Stomach (tissue), 9 donors: ENCODE measurements around the gene CRYZ. TPM values are rescaled to one million over a fixed set of nuclear protein-coding genes. Genes with fewer than 3 reads are reported as not detected.
"Not testable (repeated sequence)": the region's sequence is repeated elsewhere in the genome, so short reads cannot be mapped to it uniquely, and the experiment has no call there.

Source experiments
- DNase-seq, 2 donors: peaks; one replicate each; pipeline versions ENCODE4 v3.0.0 to v3.0.0-alpha.2; 2013 to 2019
- H3K27ac ChIP-seq, 5 donors: fragments of 200-600 bp in 4 of 5; sonication (generic) in 4 of 5; one replicate each; pipeline ENCODE4 v1.5.1; 2013 to 2019; ENCODE audit warnings: mild to moderate bottlenecking in 1 of 5, moderate library complexity in 1 of 5
- H3K27me3 ChIP-seq, 3 donors: fragments of 200-600 bp; sonication (generic); one replicate each; pipeline ENCODE4 v1.5.1; 2017 to 2019; ENCODE audit warnings: mixed run types in 1 of 3
- H3K36me3 ChIP-seq, 4 donors: fragments of 200-600 bp; sonication (generic); 1 replicate in 3 of 4; 2 replicates in 1 of 4; pipeline ENCODE4 v1.5.1; 2016 to 2019
- H3K4me1 ChIP-seq, 4 donors: fragments of 200-600 bp; sonication (generic); one replicate each; pipeline ENCODE4 v1.5.1; 2016 to 2019
- H3K4me3 ChIP-seq, 4 donors: fragments of 200-600 bp; sonication (generic) in 3 of 4; one replicate each; pipeline ENCODE4 v1.5.1; 2016 to 2019; ENCODE audit warnings: mild to moderate bottlenecking in 1 of 4
- H3K9me3 ChIP-seq, 4 donors: fragments of 200-600 bp; sonication (generic); one replicate each; pipeline ENCODE4 v1.5.1; 2016 to 2019
- EP300 ChIP-seq: sonication (generic); formaldehyde crosslinking; IDR thresholded peaks from one replicate; pipeline ENCODE4 v1.6.1; 2017; ENCODE audit warnings: antibody characterized with exemption
- POLR2A ChIP-seq, 4 donors: fragments of 450-650 bp; IDR thresholded peaks; one replicate each; pipeline ENCODE4 v1.6.1; 2016; ENCODE audit warnings: antibody characterized with exemption in 4 of 4, control low read depth in 2 of 4, mild to moderate bottlenecking in 1 of 4, moderate library complexity in 1 of 4
- POLR2AphosphoS5 ChIP-seq, 3 donors: sonication (generic); formaldehyde crosslinking; IDR thresholded peaks; one replicate each; pipeline ENCODE4 v1.6.1; 2016; ENCODE audit warnings: antibody characterized with exemption in 3 of 3
- WGBS, 5 donors: extraction: QIAGEN DNeasy Blood & Tissue Kit in 3 of 5; methylation state at CpG; one replicate each; pipeline versions ENCODE4 v1.1.5 to v1.1.7; 2013 to 2018; 5-methylcytosine and 5-hydroxymethylcytosine counted together
- intact Hi-C: fragments of 100-400 bp; cut with DNase I; formaldehyde crosslinking; loops from one replicate; pipeline ENCODE4 v1.15.1; 2023; ENCODE audit warnings: low total_unique reads
- polyA plus RNA-seq, 3 donors: library from polyadenylated mRNA; stranded (reverse); fragments of 200-250 nt; gene quantifications; one replicate each; pipeline ENCODE4 v1.2.3, GENCODE V29; 2013
- total RNA-seq, 5 donors: library from RNA; depleted of rRNA; stranded (reverse); fragments of >200 nt; gene quantifications; one replicate each; pipeline versions ENCODE4 v1.1.0 to v1.2.3, GENCODE V29; 2014 to 2016
- TF ChIP-seq, protein P1 (sequence below), 7 experiments: fragments of 450-650 bp in 4 of 7; fragments of 200-600 bp in 3 of 7; sonication (generic) in 3 of 7; IDR thresholded peaks; one replicate each; pipeline ENCODE4 v1.5.1; 2016 to 2019; ENCODE audit warnings: antibody characterized with exemption in 7 of 7, control low read depth in 2 of 7, mild to moderate bottlenecking in 1 of 7
- donor health status: healthy with polysubstance abuse.
- donor health status: Bipolar disorder and iron deficiency.
- donor health status: healthy.

CRYZ gene
- total and polyA plus RNA-seq, 8 donors = 14.2 to 74.5 (median 35.0) TPM

DNA sequence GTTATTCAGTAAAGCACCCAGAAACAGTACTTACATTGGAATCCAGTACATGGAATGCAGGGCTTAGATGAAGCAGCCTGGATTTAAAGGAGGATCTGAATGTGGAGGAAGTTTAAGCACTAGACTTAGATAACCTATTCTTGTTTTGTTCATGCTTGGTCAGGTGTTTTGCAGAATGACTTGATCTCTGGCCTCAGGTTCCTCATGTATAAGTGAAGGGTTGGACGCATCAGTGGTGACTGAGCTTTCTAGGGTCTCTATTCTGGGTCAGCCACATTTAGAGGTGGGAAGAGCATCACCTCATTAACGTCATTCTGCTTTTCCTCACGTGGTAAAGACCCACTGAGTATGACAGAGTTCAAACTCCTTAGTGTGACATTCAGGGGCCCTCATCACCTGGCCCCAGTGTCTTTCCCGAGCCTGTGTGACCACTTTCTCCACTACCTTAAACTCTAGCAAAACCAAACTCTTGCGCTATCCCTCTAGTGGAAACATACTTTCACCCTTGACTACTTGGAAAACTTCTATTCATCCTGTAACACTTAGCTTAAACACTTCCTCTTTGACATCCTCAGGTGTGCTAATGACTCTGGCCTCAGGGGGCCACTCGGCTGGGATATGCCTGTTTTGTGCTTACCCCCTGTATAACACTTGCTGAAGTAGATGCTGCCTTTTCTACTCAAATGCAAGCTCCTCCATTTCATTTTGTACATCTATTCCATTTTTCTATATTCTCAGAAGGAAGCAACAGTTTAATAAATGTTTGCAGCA is 58.4 kb downstream of the CRYZ start:
- peaks cover 0 to 18% (median 12%) of the 10 kb centered on the region in 4 donors for H3K9me3 ChIP-seq
- H3K4me3 ChIP-seq = peak overlapping the region in 1 of 4 donors; percentile 48
- H3K27ac ChIP-seq = no peak overlapping the region
- no peak for DNase-seq
- no peak for TF ChIP-seq POLR2AphosphoS5 (IDR thresholded peaks at IDR 0.05)
- WGBS, 5 donors = 54 to 68% (median 65%) methylated on average over 6 of the region's 6 CpGs
- peaks cover 6 to 12% (median 9%) of the 10 kb centered on the region in 4 donors for H3K4me1 ChIP-seq
- H3K36me3 ChIP-seq = no peaks in the 10 kb centered on the region
- intact Hi-C loops = no loop called here
- H3K27me3 ChIP-seq = peaks cover 0 to 18% (median 12%) of the 10 kb centered on the region in 3 donors

DNA sequence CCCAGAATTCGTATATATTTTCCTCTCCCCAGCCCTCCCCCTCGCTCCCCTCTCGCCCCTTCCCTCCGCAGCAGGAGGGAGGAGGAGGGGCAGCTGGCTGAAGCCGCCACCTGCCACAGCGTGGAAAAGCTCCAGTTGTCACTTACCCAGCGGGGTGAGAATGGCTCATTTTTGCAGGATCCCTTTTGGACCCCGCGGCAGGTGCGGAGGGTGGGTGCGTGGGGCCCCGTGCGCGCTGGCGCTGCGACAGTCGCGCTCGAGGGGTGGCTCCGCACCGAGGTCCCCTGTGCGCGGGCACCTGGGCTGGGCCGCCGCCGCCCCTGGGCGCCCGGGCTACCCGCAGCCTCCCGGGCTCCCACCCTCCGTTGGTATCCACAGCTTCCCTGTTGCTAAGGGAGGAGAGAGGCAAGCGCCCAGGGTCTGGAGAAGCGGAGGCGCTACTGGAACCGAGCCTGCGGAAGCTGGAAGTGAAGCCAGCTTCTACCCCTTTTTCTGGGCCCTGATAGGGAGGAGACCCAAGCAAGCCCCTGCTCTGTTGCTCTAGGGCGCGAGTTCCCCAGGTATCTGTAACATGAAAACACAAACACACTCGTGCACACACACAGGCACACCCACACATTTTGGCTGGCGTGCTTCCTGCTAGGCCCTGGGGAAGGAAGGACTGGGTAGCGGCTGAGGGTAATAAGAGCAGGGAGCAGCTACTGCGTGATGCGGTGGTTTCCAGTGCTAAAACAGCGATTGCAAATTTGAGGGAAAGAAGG is 59.3 kb downstream of the CRYZ start, which contains the start of gene ERICH3:
TSS of gene ERICH3 (minus strand) at position 442 of the 761 bp plus-strand sequence. CDS start at position 169, 273 bp downstream.
- Histone ChIP-seq H3K27ac (no peak within 1 kb of the TSS), H3K27me3 (peaks cover 0 to 18% (median 12%) of the 10 kb centered on the region in 3 donors), H3K4me3 (peak within 1 kb of the TSS; percentile 29 to 48 (median 41)), H3K4me1 (peaks cover 6 to 12% (median 9%) of the 10 kb centered on the region in 4 donors), H3K9me3 (peaks cover 0 to 18% (median 12%) of the 10 kb centered on the region in 4 donors), H3K36me3 (no peaks in the 10 kb centered on the region)
- WGBS, 5 donors = 3 to 8% (median 6%) methylated on average over 21 to 43 of the region's 44 CpGs
- intact Hi-C loops = no loop called here
- peak in 1 of 2 donors; percentile 57 for DNase-seq
- TF ChIP-seq, protein P1, sequence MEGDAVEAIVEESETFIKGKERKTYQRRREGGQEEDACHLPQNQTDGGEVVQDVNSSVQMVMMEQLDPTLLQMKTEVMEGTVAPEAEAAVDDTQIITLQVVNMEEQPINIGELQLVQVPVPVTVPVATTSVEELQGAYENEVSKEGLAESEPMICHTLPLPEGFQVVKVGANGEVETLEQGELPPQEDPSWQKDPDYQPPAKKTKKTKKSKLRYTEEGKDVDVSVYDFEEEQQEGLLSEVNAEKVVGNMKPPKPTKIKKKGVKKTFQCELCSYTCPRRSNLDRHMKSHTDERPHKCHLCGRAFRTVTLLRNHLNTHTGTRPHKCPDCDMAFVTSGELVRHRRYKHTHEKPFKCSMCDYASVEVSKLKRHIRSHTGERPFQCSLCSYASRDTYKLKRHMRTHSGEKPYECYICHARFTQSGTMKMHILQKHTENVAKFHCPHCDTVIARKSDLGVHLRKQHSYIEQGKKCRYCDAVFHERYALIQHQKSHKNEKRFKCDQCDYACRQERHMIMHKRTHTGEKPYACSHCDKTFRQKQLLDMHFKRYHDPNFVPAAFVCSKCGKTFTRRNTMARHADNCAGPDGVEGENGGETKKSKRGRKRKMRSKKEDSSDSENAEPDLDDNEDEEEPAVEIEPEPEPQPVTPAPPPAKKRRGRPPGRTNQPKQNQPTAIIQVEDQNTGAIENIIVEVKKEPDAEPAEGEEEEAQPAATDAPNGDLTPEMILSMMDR (IDR thresholded peaks at IDR 0.05) = no peak
- no peak for TF ChIP-seq POLR2AphosphoS5 (IDR thresholded peaks at IDR 0.05)
- TF ChIP-seq POLR2A (IDR thresholded peaks at IDR 0.05) = no peak
- no peak for TF ChIP-seq EP300

DNA sequence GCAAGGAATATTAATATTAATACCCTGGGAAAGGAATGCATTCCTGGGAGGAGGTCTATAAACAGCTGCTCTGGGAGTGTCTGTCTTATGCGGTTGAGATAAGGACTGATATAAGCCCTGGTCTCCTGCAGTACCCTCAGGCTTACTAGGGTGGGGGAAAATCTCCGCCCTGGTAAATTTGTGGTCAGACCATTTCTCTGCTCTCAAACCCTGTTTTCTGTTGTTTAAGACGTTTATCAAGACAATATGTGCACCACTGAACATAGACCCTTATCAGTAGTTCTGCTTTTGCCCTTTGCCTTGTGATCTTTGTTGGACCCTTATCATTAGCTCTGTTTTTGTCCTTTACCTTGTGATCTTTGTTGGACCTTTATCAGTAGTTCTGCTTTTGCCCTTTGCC is 62.0 kb downstream of the CRYZ start:
- H3K4me1 ChIP-seq = peaks cover 6 to 12% (median 9%) of the 10 kb centered on the region in 4 donors
- H3K27ac ChIP-seq, intact Hi-C loops, DNase-seq, H3K36me3 ChIP-seq, H3K4me3 ChIP-seq: not testable (repeated sequence)
- peaks cover 0 to 18% (median 12%) of the 10 kb centered on the region in 4 donors for H3K9me3 ChIP-seq
- H3K27me3 ChIP-seq = peaks cover 0 to 18% (median 12%) of the 10 kb centered on the region in 3 donors
- 48 to 70% (median 64%) methylated on average over 3 of the region's 3 CpGs for WGBS, 5 donors

Other genes with a start within 250 kb of the CRYZ start
- not detected for gene LRRC53, start 220.4 kb downstream of the CRYZ start, total RNA-seq
- not detected for gene LRRC53, start 220.4 kb downstream of the CRYZ start, polyA plus RNA-seq
- gene ERICH3, start 59.3 kb downstream of the CRYZ start, total RNA-seq = under 1 TPM in 1 of 5 donors, not detected in 4; 0.55 TPM
- gene ERICH3, start 59.3 kb downstream of the CRYZ start, polyA plus RNA-seq = under 1 TPM in 1 of 3 donors, not detected in 2; 0.05 TPM
- gene TYW3, start 102 bp upstream of the CRYZ start, total RNA-seq = 10 to 100 TPM in 4 of 5 donors, 1 to 10 TPM in 1; 2.3 to 24.0 (median 16.5) TPM
- gene TYW3, start 102 bp upstream of the CRYZ start, polyA plus RNA-seq = 10 to 100 TPM; 14.6 to 18.0 (median 17.2) TPM